HG02678 (cell line): Measurements from ENCODE around the gene CDK12.

ENCODE experiments used
- ATAC-seq: cut with Tn5 transposase; IDR thresholded peaks from one replicate; pipeline ENCODE4 v1.9.1; 2021; ENCODE audit warnings: mild to moderate bottlenecking, moderate library complexity; ENCODE audit not compliant: unreplicated experiment

Gene CDK12

DNA sequence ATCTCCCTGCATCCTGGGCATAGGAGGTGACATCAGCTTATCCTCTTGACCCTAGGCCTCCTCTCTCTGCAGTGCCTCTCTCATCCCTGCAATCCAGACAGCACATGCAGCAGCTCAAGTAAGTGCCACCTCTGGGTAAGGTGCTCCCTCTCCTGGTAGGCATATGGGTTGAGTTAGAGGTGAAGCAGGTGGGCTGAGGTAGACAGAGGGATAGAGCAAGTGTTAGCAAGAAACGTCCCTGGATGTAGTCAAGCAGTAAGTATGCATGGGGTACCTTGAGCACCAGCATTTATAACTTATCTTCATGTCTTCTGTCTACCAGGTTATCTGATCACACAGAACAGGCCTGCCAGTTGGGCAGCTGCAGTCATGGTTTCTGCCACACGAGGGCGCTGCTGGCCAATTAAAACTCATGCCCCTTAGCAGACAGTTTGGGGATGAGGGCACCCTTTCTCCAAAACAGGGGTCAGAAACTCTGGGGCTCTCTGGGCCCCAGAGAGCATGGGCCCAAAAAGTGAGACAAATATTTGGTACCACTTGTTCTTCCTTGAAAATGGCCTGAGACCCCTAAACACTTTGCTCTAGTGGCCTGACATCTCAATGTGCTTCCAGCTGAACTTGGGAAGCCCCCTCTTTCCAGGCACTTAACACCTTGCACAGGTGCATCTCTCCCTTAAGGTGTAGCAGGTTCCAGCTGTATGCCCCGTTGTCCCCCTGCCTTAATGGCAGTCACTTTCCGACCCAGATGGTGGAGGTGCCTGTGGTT lies 86.6 kb downstream of the CDK12 start:
- ATAC-seq, result no peak

DNA sequence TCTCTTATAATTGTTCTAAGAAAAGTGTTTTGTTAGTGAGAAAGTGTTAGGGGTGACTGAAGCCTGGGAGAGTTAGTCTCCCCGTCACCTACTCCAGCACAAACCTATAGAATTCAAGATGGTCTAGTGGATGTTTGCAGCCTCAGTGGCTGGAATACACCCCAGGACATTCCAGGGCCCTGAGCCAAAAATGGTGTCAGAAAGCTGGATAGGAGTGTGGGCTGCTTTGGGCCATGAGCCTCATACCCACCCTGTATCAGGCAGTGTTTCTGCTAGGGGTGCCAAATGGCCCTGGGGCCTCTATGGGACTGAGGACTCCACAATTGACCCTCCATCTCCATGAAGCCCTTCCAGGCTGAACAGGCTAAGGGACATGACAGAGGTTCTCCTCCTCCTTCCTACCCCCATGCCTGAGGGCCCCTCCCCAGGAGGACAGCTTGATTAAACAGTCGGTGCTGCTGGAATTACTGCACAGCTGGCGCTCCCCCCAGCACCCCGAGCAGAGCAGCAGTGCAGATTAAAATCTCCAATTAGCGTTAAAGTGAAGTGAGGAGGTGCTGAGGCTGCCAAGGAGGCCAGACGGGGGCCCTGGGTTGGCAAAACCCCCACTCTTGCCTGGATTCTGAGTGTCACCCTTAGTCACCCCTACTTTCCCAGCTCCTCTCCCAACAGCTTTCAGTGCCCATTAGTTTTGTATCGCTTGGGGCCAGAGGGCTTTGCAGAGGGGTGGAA lies 87.4 kb downstream of the CDK12 start:
- no peak for ATAC-seq

DNA sequence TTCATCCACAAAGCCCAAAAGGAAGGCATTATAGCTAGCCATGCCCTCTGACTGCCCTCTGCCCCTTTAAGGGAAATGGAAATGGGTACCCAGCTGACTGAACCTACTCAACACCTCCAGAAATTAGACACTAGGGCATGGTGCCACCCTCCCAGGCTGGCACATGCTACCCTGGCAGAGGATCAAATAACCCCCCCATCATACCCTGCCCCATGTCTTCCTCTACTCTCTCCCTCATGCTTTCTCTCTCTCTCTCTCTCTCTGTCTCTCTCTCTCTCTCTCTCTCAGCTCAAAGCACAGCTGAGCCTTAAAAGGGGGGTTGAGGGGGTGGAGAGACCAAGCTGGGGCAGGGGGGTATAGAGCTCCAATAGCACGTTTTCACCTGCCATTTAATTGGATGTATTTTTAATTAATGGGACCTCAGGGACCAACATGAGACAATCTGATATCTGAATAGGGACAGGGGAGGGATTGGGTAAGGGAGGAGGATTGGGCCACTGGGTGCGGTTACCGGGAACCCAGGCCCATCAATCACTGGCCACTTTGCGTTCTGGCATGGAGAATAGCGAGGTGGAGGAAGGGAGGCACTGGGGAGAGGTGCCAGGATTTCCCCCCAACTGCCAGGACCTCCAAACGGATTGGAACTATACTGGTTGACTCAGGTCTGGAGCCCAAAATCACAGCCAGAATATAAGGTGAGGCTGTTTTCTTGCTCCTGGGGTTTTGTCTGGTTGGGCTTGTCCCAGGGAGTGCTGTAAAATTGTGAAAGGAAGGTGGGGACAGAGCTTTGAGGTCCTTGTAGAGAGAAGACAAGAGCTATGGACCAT lies 88.7 kb downstream of the CDK12 start:
- ATAC-seq, result no peak

DNA sequence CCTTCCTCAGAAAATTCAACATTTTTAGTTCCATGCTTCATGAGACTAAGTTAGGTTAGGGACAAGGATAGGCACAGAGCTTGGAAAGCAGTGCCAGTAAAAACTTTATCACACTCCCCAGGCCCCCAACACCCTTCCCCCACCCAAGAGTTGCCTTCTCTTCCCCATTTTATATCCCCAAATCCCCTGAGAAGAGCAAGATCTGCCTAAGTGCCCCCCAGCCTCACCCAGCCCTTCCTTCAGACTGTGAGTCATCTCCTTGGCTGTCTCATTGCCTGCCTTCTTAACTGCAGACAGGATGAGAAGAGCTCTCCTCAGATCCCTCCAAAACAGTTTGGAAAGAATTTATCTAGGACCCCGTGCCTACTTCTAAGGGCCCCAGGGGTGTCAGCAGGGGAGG lies 90.6 kb downstream of the CDK12 start:
- ATAC-seq, result no peak

DNA sequence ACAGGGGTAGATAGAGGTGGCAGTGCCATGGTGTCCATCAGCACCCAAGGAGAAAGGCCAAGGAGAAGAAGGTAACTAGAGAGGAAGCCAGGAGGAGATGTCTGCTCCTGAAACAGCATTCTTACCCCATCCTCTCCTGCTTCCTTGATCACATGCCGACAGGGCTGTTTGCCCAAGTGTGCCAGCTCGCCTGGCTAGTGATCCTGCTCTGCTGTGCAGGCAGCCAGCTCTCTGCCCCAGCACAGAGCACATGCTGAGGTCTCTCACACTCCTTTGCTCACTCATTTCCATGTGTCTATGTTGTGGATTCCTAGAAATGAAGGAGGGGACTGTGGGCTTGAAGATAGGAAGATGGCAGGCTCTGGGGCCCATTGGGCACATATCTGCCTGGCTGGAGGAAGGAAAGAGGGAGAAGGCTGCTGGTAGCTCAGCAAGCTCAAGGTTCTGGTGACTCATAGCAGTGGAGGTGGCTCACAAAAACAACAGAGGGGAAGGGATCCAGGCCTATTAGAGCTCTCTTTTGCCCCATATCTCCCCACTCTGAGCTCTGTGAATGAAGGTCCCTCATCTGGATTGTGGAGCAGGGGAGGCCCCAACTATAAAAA lies 92.2 kb downstream of the CDK12 start:
- no peak for ATAC-seq

DNA sequence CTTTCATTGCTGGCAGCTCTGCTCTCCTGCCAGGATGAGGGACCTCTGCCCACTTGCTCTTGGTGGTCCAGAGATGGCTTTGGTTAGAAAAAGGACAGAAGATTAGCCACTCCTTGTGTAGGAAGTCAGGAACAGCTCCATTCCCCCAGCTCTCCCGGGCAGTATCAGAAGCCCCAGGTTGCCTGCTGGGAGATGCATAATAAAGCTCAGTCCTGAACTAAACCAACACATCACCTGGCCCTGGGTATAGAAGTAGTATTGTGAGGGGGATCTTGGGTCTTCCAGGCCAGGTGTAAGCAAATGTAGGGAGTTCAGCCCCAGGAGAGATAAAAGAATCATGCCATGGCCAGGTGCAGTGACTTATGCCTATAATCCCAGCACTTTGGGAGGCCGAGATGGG lies 94.1 kb downstream of the CDK12 start:
- ATAC-seq, result no peak

DNA sequence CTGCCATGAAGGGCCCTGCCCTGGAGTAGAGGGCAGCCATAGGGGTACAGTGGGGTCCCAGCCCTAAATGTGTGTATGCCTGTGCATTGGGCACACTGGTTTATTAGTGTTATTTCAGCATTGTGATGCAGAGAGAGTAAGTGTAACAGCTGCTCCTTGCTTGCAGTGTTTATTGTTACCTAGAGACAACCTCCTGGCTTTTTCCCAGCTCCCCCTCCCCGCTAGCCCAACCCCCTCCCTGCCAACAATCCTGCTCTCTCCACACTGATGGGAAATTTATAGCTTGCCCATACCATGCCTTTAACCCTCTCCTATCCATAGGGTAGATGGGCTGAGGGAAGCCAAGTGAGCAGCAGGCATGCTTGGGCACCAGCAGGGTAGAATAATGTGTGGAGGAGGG lies 95.1 kb downstream of the CDK12 start:
- ATAC-seq, result no peak

DNA sequence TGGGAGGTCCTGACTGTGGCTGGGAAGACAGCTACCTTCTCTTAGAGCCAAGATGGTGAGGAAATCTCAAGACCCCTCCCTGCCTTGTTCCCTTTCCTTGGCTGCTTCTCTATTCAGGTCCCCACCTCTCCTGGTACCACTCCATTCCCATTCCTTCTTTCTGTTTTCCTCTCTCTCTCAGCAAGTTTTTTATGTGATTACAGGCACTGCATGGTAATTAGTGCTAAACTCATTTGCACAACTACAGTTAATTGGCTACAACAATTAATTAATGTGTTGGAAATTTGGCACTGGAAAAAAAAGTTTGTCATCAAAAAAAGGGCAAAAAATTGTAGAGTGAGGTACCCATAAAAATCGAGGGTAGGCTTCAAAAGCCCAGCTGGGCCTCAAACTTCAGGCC lies 101.1 kb downstream of the CDK12 start:
- no peak for ATAC-seq

DNA sequence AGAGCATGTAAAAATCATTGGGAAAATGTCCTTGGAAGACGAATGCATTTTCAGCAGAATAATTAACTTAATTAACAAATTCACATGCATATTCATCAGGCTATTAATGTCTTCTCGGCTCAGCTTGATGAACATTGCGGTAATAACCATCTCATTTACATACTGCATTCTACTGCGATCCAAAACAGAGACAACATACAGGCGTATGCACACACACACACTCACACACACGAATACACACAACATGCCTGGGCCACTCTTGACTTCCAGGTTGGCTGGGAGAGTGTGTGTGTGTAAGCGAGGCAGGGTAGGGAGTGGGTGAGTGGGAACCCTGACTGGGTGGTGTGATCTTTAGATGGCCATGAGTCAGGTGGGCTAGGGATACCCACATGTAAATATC lies 101.7 kb downstream of the CDK12 start:
- ATAC-seq, result no peak

DNA sequence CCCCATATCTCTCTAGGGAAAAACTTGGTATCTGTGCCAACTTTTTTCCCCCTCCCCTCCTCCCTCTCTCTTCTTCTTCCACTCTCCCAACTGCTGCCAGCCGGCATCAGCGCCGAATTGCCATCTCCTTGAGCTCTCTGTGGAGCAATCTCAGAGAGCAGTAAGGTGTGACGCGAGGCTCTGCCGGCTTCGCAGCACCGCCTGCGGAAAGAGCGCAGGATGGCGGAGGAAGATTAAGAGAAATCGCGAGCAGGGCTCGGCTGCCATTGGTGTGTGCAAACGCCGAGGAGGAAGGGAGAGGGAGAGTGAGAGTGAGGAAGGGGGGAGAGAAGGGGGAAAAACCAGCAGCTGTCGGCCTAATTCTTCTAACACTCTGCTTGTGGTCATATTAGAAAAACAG lies 102.2 kb downstream of the CDK12 start:
- no peak for ATAC-seq

DNA sequence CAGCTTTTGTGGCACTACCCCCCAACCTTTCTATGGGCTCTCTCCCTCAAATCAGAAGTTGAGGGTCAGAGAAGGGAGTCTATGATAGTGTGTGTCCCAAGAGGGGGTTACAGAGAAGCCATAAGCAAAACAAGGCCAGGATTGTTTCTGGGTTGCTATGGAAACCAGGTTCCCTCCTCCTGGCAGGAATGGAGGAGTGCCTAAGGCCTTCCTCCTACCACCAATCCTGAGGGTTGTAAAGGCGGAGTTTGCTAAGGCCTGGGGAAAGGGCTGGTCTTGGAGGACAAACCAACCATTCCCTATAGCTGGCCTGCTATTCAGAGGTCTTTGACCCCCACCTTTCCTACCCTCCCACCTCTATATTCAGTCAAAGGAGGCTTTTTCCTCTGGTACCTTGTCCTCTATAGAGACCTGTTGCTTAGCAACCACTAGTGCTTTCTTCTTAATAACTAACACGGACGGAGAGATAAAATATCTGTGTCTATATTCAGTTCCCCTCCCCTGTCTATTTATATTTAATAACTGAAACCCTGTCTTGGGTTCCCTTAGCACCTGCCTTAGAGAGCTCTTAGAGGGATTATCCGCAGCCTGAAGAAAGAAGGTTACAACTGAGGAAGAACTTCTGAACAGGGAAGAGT lies 103.0 kb downstream of the CDK12 start:
- ATAC-seq, result no peak

DNA sequence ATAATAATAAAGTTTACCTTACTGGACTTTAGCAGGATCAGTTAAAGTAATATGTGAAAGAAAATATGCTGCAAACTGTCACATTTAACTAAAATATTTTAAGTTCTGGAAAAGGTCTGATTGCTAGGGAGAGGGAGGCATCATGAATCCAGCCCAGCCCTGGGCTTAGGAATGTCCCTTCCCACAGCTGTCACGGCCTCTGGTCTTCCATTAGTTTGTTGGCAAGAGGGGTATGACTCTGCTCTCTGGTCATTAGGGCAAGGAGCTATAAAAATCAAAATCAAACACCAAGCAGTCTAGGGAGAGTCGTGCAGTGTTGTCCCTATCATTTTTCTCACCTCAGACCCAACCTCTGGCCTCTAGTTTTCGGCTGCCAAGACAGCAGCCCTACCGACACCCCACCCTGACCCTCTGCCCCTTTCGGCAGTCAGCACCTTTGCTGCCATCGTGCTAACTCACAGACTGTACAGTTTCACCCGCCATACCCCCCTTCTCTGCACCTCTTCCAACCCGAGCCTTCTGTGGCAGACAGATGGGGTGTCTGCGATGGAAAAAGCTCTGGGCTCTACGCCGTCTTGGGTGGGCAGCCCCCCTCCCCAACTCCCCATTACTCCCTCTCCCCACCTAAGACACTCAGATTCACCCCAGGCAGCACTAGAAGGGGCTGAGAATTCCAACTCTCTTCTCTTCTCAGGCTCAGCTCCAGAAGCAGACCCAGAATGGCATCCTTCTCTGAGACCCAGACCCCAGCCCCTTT lies 105.0 kb downstream of the CDK12 start:
- ATAC-seq, result no peak

DNA sequence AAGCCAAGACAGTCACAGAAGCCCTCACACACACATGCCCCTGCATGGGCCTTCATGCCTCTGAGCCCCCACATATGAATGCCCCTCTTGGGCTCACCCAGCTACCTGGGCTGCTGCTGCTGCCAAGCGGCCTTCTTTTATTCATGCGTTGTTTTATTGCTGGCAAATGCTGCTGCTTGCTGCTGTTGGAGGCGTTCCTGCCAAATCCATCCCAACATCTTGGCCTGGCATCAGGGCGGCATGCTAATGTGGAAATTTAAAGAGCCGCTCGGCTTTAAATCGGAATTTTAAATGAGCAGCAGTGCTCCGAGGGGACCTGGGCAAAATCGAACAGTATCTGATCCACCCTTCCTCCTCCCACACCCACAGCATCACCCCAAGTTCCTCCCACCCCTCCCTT lies 107.4 kb downstream of the CDK12 start:
- no peak for ATAC-seq

DNA sequence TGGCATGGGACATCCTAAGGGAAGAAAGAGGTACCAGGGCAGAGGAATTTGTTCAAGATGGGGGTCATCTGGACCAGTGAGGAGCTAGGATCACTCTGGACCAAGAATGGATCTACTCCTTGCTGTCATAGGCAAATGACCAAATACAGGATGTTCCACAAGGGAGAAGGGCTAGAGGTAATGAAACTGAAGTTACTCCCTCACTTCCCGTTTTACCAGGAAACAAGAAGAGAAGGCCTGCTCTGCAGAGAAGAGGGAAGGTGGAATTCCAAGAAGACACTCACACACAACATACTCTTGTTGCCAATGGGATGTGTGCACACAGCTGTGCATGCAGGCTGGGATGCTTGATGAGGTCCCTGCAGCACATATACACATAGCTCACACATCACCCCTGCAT lies 107.8 kb downstream of the CDK12 start:
- no peak for ATAC-seq

DNA sequence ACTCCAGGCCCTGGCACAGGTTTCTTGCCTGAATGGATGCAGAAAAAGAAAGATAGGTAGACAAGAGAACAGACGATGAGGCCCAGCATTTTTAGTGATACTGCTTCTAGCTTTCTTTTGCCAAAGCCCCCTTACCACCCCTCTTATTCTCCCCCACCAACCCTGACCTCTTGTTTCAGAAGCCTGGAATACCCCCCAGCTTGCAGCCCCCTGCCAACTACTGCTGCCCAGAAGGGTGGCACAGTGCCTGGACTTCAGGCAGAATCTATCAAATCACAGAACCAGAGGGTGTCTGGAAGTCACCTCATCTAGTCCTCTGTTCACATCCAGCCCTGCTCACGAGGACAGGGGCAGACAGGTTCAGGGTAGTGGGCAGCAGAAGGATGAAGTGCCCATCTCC lies 110.8 kb downstream of the CDK12 start:
- ATAC-seq, result no peak

DNA sequence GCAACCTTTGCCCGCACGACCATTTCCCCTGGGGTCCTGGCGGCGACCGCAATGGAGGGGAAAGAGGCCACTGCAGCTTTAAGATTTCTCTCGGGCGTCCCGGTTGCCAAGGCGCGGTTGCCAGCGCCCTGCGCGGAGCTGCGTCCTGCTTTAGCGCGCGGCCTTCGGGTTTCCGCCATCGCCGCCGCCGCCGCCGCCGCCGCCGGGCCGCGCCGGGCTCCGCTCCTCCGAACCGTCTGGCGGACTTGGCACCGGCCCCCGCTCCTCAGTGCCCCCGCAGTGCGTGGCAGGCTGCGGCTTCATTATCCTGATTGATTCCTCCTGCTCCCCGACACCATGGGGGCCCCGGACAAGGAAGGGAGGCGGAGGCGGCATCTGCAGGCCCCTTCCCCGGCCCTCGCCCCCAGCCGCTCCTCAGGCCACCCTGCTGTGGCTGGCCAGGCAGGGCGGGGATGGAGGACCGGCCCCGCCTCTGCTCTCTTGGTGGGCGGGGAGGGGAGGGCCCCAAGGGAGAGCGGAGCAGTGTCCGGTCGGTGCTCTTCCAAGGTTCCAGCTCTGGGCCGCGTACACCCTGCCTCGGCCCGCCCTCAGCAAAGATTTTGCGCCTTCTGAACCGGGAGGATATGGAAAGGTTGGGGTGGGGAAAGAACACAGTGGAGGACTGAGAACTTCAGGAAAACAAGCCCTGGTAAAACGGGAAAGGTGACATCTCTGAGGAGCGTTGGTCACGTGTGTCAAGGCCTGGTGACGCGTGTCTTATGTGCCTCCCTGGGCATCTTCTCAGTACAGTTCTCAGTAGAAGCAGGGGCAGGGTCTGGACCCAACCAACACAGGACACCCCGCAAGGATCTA lies 112.4 kb downstream of the CDK12 start:
- no peak for ATAC-seq

DNA sequence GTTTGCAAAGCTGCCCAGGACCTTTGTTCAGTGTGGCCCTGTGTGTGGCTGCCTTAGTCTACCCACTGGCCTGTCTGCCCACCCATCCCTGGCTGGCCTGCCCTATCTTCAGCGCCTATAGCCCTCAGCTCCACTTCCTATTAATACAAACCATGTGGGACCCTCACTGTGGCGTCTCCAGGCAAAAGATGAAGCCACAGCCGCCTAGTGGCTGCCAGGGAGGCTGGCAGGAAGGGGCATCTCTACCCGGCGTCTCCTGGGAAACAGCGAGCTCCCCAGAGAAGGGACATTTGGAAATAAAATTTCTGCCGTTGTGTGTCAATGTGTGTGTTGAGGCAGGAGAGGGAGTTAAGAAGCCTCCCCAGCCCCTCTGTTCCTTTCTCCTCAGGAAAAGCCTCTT lies 114.9 kb downstream of the CDK12 start:
- no peak for ATAC-seq

DNA sequence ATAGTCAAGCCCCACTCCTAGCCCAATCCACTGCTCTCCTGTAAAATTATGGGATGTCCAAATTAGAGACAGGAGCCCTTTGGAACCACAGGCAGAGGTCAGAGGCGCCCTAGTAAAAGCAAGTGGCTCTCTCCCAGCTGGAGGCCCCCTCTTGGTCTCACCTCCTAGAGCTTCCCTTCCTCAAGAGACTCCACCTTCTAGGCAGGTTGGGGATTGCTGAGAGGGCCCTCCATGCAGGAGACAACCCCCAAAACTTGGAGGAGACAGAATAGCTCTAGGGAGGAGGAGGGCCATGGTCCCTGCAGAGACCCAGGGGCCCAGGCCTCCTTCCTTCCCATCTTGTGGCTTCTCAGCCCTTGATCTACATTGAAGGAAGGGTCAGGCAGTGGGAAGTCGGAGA lies 117.0 kb downstream of the CDK12 start:
- no peak for ATAC-seq
